NOMO-1 treated with DMSO at 0.1 percent for 48 hours (cell line): Measurements from ENCODE around the gene ERN1.

ENCODE experiments used
- DNase-seq: peaks from one replicate; lab custom pipeline; 2025; ENCODE audit not compliant: unreplicated experiment; lab: John Stamatoyannopoulos, UW

Gene ERN1

GRCh38 chr17:63991611-63992010 is 138.3 kb downstream of the ERN1 start:
- no peak for DNase-seq

- no peak for DNase-seq
Observed at GRCh38 chr17:63989622-63990345, 140.2 kb downstream of the ERN1 start.
